GM19395 (cell line): ENCODE measurements around the gene TMEM80.
"Not testable (repeated sequence)": the region's sequence is repeated elsewhere in the genome, so short reads cannot be mapped to it uniquely, and the experiment has no call there.

Experiments used
- ATAC-seq: cut with Tn5 transposase; IDR thresholded peaks from one replicate; pipeline ENCODE4 v1.9.1; 2021; ENCODE audit warnings: mild to moderate bottlenecking, moderate library complexity; ENCODE audit not compliant: unreplicated experiment

TMEM80 gene

GRCh38 chr11:695538-696248, at the start of gene TMEM80:
TSS of gene TMEM80 (plus strand) at chr11:695816. CDS start at chr11:695828, 12 bp downstream.
- peak; percentile 79 for ATAC-seq

DNA sequence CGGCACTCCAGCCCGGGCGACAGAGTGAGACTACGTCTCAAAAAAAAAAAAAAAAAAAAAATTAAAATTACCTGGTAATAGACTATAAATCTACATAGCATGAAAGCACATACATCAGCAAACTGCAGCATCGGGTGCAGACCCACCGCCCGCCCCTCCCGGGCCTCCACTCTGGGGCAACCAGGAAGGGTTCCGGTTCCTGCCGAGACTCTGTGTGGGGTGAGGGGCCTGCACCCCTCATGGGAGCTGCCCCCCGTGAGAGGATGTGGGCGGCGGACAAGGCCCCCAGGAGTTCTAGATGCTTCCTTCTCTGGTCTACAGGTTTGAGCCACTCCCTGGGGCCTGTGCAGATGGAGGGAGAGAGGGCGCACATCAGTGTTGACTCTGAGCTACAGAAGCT, 49.4 kb upstream of the TMEM80 start:
- no peak for ATAC-seq

DNA sequence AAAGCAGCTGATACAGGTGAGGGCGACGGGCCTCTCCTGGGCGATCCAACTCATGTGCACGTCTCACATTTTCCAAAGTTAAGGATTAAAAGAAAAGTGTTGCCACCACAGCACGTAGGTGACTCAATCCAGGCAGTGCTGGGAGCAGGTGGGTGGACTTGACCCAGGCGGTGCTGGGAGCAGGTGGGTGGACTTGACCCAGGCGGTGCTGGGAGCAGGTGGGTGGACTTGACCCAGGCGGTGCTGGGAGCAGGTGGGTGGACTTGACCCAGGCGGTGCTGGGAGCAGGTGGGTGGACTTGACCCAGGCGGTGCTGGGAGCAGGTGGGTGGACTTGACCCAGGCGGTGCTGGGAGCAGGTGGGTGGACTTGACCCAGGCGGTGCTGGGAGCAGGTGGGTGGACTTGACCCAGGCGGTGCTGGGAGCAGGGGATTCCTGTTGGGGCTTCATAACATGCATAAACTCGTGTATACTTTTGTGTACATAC, 47.9 kb upstream of the TMEM80 start:
- ATAC-seq: not testable (repeated sequence)

DNA sequence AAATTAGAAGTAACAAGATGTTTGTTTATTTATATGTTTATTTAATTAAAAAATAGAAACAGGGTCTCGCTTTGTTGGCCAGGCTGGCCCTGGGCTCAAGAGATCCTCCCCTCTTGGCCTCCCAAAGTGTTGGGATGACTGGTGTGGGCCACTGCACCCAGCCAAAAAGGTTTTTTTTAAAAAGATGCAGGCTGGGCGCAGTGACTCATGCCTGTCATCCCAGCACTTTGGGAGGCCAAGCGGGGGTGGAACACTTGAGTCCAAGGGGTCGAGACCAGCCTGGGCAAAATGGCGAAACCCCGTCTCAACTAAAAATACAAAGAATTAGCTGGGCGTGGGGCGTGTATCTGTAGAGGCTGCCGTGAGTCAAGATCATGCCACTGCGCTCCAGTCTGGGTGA, 45.1 kb upstream of the TMEM80 start:
- no peak for ATAC-seq

DNA sequence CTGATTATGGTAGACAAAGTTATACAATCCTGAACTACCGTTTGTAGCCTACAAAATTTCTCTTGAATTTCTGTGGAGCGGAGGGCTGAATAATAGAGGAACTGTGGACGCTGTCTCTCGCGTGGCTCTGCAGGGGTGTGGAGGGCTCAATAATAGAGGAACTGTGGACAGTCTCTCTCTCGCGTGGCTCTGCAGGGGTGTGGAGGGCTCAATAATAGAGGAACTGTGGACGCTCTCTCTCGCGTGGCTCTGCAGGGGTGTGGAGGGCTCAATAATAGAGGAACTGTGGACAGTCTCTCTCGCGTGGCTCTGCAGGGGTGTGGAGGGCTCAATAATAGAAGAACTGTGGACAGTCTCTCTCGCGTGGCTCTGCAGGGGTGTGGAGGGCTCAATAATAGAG, 42.5 kb upstream of the TMEM80 start:
- ATAC-seq: not testable (repeated sequence)

DNA sequence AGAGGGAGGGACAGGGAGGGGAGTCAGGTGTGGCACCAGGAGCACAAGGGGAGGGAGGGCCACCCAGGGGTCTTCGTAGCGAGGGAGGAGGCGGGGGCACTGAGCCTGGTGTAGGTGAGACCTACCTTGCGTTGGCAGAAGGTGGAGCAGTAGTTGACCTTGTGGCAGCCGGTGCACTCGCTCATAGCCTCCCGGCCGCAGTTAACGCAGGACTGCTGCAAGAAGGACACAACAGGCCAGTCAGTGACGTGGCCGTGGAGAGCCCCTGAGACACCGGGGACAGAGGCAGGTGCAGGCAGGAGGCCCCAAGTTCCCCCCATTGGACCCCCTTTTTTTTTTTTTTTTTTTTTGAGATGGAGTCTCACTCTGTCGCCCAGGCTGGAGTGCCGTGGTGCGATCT, 41.8 kb upstream of the TMEM80 start:
- ATAC-seq: no peak

DNA sequence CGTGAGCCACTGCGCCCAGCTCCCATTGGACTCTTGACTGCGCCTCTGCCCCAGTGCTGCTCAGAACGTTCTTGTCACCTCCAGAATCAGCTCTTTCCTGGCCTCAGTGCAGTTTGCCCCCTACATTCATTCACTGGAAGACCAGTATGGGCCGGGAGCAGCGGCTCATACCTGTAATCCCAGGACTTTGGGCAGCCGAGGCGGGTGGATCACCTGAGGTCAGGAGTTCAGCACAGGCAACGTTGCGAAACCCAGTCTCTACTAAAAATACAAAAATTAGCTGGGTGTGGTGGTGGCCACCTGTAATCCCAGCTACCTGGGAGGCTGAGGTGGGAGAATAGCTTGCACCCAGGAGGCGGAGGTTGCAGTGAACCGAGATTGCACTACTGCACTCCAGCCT, 41.2 kb upstream of the TMEM80 start:
- not testable (repeated sequence) for ATAC-seq

- ATAC-seq: no peak
Measured at GRCh38 chr11:655036-655726, 40.4 kb upstream of the TMEM80 start.

GRCh38 chr11:656426-656825, 39.2 kb upstream of the TMEM80 start:
- ATAC-seq: no peak

DNA sequence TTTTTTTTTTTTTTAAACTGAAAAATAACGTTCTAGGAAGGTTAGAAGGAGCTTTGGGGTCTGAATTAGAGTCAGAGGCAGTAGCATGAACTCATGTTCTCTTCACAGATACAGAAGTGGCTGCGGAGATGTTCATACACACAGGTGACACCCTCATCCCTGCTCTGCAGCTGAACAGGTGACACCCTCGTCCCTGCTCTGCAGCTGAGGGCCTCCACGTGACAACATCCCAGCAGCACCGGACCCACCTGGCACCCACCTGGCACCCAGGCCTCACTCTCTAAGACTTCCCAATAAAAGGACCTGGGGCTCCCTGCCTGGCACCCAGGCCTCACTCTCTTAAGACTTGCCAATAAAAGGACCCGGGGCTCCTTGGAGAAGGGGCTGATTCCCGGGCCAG, 38.8 kb upstream of the TMEM80 start:
- ATAC-seq: no peak

DNA sequence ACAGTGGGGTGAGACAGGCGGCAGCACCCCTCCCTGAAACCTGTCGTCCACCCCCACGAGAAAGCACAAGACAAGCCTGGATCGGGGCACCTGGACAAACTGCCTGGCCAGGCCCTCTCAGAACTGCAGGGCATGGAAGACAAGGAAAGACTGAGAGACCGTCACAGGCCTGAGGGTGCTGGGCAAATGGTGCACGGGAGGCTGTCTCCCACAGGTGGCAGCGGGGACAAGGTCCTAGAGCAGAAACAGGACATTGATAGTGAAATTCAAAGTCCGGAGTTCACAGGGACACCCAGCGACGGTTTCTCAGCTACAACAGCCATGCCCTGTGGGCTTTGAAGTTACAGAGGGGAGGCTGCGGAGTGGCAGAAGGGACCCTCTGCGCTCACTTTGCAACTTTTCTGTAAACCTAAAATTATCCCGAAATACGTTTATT, 37.9 kb upstream of the TMEM80 start:
- no peak for ATAC-seq

- ATAC-seq: no peak
Measured at GRCh38 chr11:659532-660085, 36.0 kb upstream of the TMEM80 start.

DNA sequence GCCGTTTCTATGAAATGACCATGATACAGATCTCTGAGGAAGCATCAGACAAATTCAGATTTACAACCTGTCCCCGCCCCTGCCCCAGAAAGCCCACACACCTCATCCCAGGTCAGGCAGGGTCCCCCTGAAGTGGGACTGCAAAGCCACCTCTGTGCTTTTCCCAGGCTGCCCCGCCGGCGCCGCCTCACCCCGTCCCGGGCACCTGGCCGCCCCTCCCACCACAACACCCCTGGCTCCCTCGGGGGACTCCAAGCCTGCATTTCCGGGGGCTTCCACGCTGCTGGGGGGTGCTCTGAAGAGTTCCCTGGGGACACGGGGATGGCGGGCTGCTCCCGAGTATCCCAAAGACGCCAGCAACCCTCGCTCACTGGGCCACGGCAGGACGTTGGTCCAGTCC, 35.3 kb upstream of the TMEM80 start:
- ATAC-seq: no peak

DNA sequence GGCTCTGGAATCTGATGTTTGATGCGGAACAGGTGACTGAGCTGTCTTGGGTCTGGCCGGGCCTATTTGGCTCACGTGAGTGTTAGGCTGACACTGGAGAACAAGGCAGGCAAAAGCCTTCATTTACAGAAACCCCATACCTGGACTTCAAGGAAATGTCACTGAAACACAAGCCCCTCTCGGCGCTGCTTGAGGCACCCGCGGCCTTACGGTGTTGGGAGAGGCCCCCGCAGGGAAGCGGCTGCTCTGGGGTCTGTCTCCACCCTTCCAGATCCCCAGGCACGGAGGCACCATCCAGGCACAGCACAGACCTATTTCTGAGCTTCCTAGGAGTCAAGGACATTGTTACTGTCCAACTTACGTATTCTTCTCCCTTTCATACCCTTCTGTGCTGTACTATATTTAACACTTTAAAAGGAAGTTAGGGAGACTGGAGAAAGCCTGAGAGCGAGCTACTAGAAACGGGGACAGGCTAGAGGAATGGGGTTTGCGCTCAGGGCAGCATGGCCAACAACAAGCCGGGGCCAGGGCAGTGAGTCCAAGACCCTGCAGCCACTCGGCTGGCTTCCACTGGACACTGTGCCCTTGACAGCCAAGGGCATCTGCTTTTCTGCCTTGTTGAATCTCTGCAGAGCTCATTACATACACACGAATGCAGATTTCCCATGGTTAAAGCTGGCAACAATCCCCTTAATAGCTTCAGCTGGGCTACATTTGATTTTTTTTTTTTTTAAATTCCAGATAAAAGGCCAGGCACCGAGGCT, 34.8 kb upstream of the TMEM80 start:
- ATAC-seq: no peak

- no peak for ATAC-seq
Measured at GRCh38 chr11:662689-663274, 32.8 kb upstream of the TMEM80 start.

DNA sequence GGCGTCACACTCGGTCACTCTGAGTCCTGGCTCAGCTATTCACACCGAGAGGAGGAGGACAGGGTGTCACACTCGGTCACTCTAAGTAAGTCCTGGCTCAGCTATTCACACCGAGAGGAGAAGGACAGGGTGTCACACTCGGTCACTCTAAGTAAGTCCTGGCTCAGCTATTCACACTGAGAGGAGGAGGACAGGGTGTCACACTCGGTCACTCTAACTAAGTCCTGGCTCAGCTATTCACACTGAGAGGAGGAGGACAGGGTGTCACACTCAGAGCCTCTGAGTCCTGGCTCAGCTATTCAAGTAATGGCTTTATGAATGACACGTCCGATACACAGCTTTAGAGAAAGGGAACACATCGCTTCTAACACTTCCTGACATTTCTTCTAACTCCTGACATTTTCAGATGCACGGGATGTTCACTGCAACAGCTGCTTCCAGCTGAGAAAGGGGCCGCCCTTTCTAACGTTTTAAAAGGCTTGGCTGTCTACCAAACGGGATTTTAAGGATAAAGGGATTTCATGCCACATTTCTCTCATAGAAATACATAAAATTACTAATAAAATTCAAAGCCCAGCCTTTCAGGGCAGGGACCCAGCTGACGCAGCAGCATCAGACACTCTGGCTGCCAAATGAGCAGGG, 30.4 kb upstream of the TMEM80 start:
- ATAC-seq: no peak

GRCh38 chr11:665704-666281, 29.8 kb upstream of the TMEM80 start:
- no peak for ATAC-seq

DNA sequence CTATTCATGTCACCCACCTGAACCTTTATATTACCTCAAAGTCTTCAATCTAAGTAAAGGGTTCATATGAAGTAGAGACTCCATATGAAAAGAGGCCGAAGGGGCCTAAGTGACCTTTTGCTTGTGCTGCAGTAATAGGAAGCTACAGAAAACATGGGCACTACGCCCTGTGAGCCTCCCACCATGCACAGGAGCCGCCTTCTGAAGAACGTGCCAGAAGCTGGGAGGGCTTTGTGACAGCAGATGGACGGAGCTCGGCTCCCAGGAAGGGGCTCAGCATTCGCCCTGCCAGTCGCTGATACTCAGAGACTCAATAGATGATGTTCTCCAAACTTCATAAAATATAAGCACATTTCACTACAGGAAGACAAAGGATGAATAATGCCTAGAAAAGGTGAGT, 21.8 kb upstream of the TMEM80 start:
- no peak for ATAC-seq

GRCh38 chr11:674406-674805, 21.2 kb upstream of the TMEM80 start:
- ATAC-seq: no peak

DNA sequence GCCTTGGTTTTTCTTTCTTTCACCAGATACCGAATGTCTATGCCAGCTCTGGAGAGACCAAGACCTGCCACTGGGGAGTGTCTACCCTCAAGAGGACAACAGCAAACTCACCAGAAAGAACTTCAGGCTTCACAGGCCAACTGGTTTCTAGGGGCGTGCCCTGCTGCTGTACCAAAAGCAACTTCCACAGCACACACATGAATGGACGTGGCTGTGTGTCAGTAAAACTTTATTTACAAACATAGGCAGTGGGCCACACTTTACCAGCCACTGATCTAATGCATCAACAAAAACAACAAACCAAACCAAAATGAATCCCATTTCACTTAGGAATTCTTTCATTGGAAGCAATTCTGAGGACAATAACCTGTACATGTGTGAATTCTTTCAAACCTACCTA, 17.3 kb upstream of the TMEM80 start:
- no peak for ATAC-seq
